ENCODE measurements around the gene C19orf33.
A peak's percentile ranks its signal among the peaks of the same experiment; 100 is the strongest.

The C19orf33 gene

DNA sequence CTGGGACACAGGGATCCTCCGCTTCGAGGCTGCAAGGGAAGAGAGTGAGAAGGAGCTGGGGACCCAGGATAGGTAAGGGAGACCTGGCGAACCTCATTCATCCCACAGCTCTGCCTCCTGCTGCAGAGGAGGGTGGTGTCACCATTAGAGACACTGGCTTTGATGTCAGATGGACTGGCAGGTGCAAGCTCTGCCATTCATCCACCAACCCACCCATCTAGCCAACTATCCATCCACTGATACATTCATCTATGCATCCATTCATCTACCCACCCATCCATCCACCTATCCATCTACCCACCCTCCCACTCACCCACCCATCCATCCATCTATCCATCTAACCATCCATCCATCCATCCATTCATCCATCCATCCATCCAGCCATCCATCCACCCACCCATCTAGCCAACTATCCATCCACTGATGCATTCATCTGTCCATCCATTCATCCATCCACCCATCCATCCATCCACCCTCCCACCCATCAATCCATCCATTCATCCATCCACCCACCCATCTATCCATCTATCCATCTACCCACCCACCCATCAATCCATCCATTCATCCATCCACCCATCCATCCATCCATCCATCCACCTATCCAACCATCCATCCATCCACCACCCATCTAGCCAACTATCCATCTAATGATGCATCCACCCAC lies 5.7 kb downstream of the C19orf33 start:
- no peak for DNase-seq (ENCODE audit: extremely low spot score)
- POLR2A ChIA-PET, result no interaction called here
- TF ChIP-seq FOXA1 (IDR thresholded peaks at IDR 0.05), result no peak
- TF ChIP-seq ZNF384 (IDR thresholded peaks at IDR 0.05), result no peak
- CTCF ChIA-PET, result no interaction called here

DNA sequence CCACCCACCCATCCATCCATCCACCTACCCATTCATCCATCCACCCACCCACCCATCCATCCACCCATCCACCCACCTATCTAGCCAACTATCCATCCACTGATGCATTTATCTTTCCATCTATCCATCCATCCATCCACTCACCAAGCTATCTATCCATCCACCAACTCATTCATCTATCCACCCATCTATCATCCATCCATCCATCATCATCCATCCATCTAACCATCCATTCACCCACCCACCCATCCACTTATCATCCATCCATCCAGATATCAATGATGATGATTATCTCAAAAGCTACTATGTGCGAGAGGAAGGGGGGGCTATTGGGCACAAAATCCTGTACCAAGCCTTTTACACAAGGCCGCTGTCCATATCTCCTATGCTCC lies 6.2 kb downstream of the C19orf33 start:
- DNase-seq (ENCODE audit: extremely low spot score), result no peak
- ChIA-PET POLR2A (no interaction called here), CTCF (interaction anchor here (1.0 kb wide), 1 partner anchor 25 kb away, joined by 3 read pairs; no protein-coding TSS in a partner anchor)
- TF ChIP-seq ARNT (IDR thresholded peaks at IDR 0.05) (no peak), FOXM1 (IDR thresholded peaks at IDR 0.05; ENCODE audit: borderline replicate concordance) (no peak), L3MBTL2 (conservative IDR thresholded peaks at IDR 0.05) (no peak)
- TF ChIP-seq, protein P1, sequence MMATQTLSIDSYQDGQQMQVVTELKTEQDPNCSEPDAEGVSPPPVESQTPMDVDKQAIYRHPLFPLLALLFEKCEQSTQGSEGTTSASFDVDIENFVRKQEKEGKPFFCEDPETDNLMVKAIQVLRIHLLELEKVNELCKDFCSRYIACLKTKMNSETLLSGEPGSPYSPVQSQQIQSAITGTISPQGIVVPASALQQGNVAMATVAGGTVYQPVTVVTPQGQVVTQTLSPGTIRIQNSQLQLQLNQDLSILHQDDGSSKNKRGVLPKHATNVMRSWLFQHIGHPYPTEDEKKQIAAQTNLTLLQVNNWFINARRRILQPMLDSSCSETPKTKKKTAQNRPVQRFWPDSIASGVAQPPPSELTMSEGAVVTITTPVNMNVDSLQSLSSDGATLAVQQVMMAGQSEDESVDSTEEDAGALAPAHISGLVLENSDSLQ (IDR thresholded peaks at IDR 0.05), result no peak

- ChIA-PET POLR2A (no interaction called here), CTCF (interaction anchor here (1.0 kb wide), 1 partner anchor 24 kb away, joined by 3 read pairs; no protein-coding TSS in a partner anchor)
- TF ChIP-seq HDGF (IDR thresholded peaks at IDR 0.05; ENCODE audit: borderline replicate concordance) (no peak), FOXA1 (IDR thresholded peaks at IDR 0.05) (no peak), L3MBTL2 (conservative IDR thresholded peaks at IDR 0.05) (no peak), SP1 (IDR thresholded peaks at IDR 0.05) (no peak), ELF4 (IDR thresholded peaks at IDR 0.05) (no peak), TARDBP (IDR thresholded peaks at IDR 0.05) (no peak), FOXM1 (IDR thresholded peaks at IDR 0.05; ENCODE audit: borderline replicate concordance) (no peak), ARNT (IDR thresholded peaks at IDR 0.05) (no peak), BHLHE40 (IDR thresholded peaks at IDR 0.05; ENCODE audit: borderline replicate concordance) (no peak), FOXK2 (IDR thresholded peaks at IDR 0.05) (no peak), ZNF384 (IDR thresholded peaks at IDR 0.05) (no peak), NFRKB (IDR thresholded peaks at IDR 0.05) (no peak), LEF1 (IDR thresholded peaks at IDR 0.05; ENCODE audit: borderline replicate concordance) (no peak), CTBP1 (IDR thresholded peaks at IDR 0.05; ENCODE audit: borderline replicate concordance) (no peak)
- TF ChIP-seq, protein P1 (IDR thresholded peaks at IDR 0.05), result no peak
- no peak for DNase-seq (ENCODE audit: extremely low spot score)
Observed at GRCh38 chr19:38310986-38311385, 6.9 kb downstream of the C19orf33 start.

DNA sequence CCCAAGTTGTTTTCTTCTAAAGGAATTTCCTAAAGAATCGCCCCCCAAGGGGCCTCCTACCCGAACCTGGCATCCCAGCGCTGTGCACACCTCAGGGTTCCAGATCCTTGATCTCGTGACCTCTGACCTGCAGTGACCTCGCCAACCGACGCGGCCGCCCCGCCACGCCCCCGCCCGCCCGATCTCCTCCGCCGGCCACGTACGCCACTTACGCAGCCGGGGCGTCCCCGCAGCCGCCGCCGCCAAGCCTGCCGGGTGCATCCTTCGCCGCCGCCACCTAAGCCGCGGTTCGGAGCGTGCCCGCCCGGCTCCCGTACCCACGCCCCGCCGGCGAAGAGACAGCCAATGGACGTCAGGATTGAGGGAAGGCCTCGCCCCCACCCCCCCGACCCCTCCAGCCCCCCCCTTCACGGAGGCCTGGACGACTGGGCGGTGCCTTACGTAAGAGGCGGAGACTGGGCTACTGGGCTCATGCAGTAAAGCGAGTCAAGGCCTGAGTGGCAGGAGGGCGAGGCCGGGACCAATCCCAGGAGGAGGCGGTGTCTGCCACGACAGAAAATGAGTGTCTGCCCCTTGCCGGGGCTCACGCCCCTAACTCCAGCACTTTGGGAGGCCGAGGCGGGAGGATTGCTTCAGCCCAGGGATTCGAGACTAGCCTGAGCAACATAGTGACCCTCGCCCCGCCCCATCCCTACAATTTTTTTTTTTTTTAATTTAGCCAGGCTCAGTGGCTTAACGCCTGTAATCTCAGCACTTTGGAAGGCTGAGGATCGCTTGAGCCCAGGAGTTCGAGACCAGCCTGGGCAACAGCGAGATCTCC lies 11.8 kb downstream of the C19orf33 start, which contains the start of gene YIF1B:
Gene YIF1B, minus strand, starts transcription at position 291 of the 820 bp plus-strand sequence. Its CDS starts 30 bp downstream, at position 261.
- ChIA-PET POLR2A (no interaction called here), CTCF (no interaction called here)
- peak; percentile 97 for DNase-seq (ENCODE audit: extremely low spot score)
- TF ChIP-seq ZNF384 (IDR thresholded peaks at IDR 0.05) (peak; percentile 92), SUZ12 (IDR thresholded peaks at IDR 0.05) (no peak), ELF4 (IDR thresholded peaks at IDR 0.05) (no peak), L3MBTL2 (conservative IDR thresholded peaks at IDR 0.05) (0 out of 2 replicates have a peak, but pooled peaks have one; percentile 26), FOXM1 (IDR thresholded peaks at IDR 0.05; ENCODE audit: borderline replicate concordance) (no peak)
- TF ChIP-seq, protein P1 (IDR thresholded peaks at IDR 0.05), result peak; percentile 95

DNA sequence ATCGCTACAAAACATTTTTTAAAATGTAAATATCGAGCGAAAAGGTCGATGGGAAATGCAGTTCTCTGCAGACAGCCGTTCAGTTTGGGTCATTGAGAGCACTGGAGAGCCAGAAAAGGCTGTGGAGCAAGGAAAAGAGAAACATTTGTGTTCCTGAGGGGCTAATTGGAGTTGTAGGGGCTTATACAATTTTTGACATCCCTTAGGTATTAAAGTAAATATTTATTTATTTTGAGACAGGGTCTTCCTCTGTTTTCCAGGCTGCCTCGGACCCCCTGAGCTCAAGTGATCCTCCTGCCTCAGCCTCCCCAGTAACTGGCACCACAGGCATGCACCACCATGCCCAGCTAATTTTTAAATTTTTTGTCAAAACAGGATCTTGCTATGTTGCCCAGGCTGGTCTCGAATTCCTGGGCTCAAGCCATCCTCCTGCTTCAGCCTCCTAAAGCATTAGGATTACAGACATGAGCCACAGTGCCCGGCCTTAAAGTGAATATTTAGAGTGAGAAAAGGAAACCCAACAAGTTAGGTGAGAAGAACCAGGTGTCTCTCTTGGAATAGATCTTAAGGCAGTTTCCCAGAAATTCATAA lies 12.5 kb downstream of the C19orf33 start:
- POLR2A ChIA-PET, result no interaction called here
- CTCF ChIA-PET, result no interaction called here
- peak; percentile 36 for DNase-seq (ENCODE audit: extremely low spot score)
- TF ChIP-seq HDGF (IDR thresholded peaks at IDR 0.05; ENCODE audit: borderline replicate concordance) (no peak), TARDBP (IDR thresholded peaks at IDR 0.05) (no peak), FOXK2 (IDR thresholded peaks at IDR 0.05) (no peak), FOXM1 (IDR thresholded peaks at IDR 0.05; ENCODE audit: borderline replicate concordance) (no peak), SUZ12 (IDR thresholded peaks at IDR 0.05) (no peak), SP1 (IDR thresholded peaks at IDR 0.05) (no peak), NFRKB (IDR thresholded peaks at IDR 0.05) (no peak), LEF1 (IDR thresholded peaks at IDR 0.05; ENCODE audit: borderline replicate concordance) (no peak), ZNF384 (IDR thresholded peaks at IDR 0.05) (no peak), ELF4 (IDR thresholded peaks at IDR 0.05) (no peak), L3MBTL2 (conservative IDR thresholded peaks at IDR 0.05) (no peak)

DNA sequence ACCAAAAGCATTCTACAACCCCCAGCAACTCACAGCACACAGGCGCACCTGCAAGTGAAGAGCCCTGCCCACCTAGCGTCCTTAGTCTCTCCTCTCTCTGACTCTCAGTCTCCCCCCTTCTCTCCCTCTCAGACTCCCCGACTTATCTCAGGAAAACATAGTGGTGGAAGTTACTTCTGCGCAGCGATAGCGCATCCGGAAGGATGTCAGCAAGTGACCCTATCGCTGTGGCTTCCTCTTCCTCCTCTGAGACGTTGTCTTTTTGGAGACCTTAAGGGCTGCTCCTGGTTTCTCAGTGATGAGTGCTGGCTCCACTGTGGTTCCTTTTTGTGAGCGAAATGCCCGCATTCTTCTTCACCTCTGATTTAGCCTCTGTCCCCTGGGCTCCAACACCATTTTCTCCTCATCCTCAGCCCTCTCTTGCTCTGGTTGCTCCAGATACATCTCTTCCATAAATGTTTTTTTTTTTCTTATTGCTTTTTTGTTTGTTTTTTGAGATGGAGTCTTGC lies 13.1 kb downstream of the C19orf33 start:
- no peak for DNase-seq (ENCODE audit: extremely low spot score)
- TF ChIP-seq BHLHE40 (IDR thresholded peaks at IDR 0.05; ENCODE audit: borderline replicate concordance) (no peak), SUZ12 (IDR thresholded peaks at IDR 0.05) (no peak), NFRKB (IDR thresholded peaks at IDR 0.05) (no peak), FOXM1 (IDR thresholded peaks at IDR 0.05; ENCODE audit: borderline replicate concordance) (no peak), ELF4 (IDR thresholded peaks at IDR 0.05) (no peak), ZNF384 (IDR thresholded peaks at IDR 0.05) (no peak), HDGF (IDR thresholded peaks at IDR 0.05; ENCODE audit: borderline replicate concordance) (no peak), FOXK2 (IDR thresholded peaks at IDR 0.05) (no peak), TARDBP (IDR thresholded peaks at IDR 0.05) (no peak), ARNT (IDR thresholded peaks at IDR 0.05) (no peak), SP1 (IDR thresholded peaks at IDR 0.05) (no peak), CTBP1 (IDR thresholded peaks at IDR 0.05; ENCODE audit: borderline replicate concordance) (no peak), LEF1 (IDR thresholded peaks at IDR 0.05; ENCODE audit: borderline replicate concordance) (no peak), L3MBTL2 (conservative IDR thresholded peaks at IDR 0.05) (no peak), FOXA1 (IDR thresholded peaks at IDR 0.05) (no peak)
- TF ChIP-seq, protein P1 (IDR thresholded peaks at IDR 0.05), result no peak
- POLR2A ChIA-PET, result no interaction called here
- CTCF ChIA-PET, result no interaction called here
